ENCODE measurements around the gene AHDC1.

Gene AHDC1

GRCh38 chr1:27569506-27570291 lies 34.2 kb downstream of the AHDC1 start:
- no peak for TF ChIP-seq CTCF (conservative IDR thresholded peaks at IDR 0.05; ENCODE audit: low read depth, low read length)
- peaks cover 12% of the 10 kb centered on the region for H3K4me1 ChIP-seq (ENCODE audit: low read depth, poor library complexity, severe bottlenecking)
- H3K9ac ChIP-seq = no peak overlapping the region

GRCh38 chr1:27569088-27569460 lies 34.9 kb downstream of the AHDC1 start:
- Histone ChIP-seq H3K9ac (no peak overlapping the region), H3K27ac (no peak overlapping the region), H3K36me3 (ENCODE audit: insufficient read depth) (no peaks in the 10 kb centered on the region), H3K27me3 (ENCODE audit: insufficient read depth, low read depth) (no peaks in the 10 kb centered on the region), H2AFZ (ENCODE audit: low read depth) (no peak overlapping the region), H3K4me1 (ENCODE audit: low read depth, poor library complexity, severe bottlenecking) (peaks cover 12% of the 10 kb centered on the region), H4K20me1 (ENCODE audit: insufficient read depth) (no peaks in the 10 kb centered on the region), H3K4me3 (IDR thresholded peaks at IDR 0.05; ENCODE audit: insufficient read depth, low read depth, low read length) (no peak overlapping the region), H3K4me2 (peak overlapping the region; percentile 45), H3K79me2 (ENCODE audit: insufficient read depth, low read depth) (no peaks in the 10 kb centered on the region)
- TF ChIP-seq CTCF (conservative IDR thresholded peaks at IDR 0.05; ENCODE audit: low read depth, low read length) = no peak

More at GRCh38 chr1:27569506-27570291, 34.2 kb downstream of the AHDC1 start:
- H3K4me2 ChIP-seq = no peak overlapping the region
- H3K79me2 ChIP-seq (ENCODE audit: insufficient read depth, low read depth) = no peaks in the 10 kb centered on the region
- H3K27ac ChIP-seq = no peak overlapping the region
- H3K4me3 ChIP-seq (IDR thresholded peaks at IDR 0.05; ENCODE audit: insufficient read depth, low read depth, low read length) = no peak overlapping the region
- H2AFZ ChIP-seq (ENCODE audit: low read depth) = no peak overlapping the region
- H3K36me3 ChIP-seq (ENCODE audit: insufficient read depth) = no peaks in the 10 kb centered on the region
- no peaks in the 10 kb centered on the region for H4K20me1 ChIP-seq (ENCODE audit: insufficient read depth)
- no peaks in the 10 kb centered on the region for H3K27me3 ChIP-seq (ENCODE audit: insufficient read depth, low read depth)

GRCh38 chr1:27568300-27569087 lies 35.5 kb downstream of the AHDC1 start:
- peak; percentile 69 for TF ChIP-seq CTCF (conservative IDR thresholded peaks at IDR 0.05; ENCODE audit: low read depth, low read length)
- peaks cover 12% of the 10 kb centered on the region for H3K4me1 ChIP-seq (ENCODE audit: low read depth, poor library complexity, severe bottlenecking)
- H4K20me1 ChIP-seq (ENCODE audit: insufficient read depth) = no peaks in the 10 kb centered on the region
- H3K27me3 ChIP-seq (ENCODE audit: insufficient read depth, low read depth) = no peaks in the 10 kb centered on the region
- no peak overlapping the region for H3K4me3 ChIP-seq (IDR thresholded peaks at IDR 0.05; ENCODE audit: insufficient read depth, low read depth, low read length)
- no peaks in the 10 kb centered on the region for H3K79me2 ChIP-seq (ENCODE audit: insufficient read depth, low read depth)
- no peaks in the 10 kb centered on the region for H3K36me3 ChIP-seq (ENCODE audit: insufficient read depth)
- H3K9ac ChIP-seq = no peak overlapping the region
- H2AFZ ChIP-seq (ENCODE audit: low read depth) = peak overlapping the region; percentile 44; the same call in 1 of the 2 replicates
- peak overlapping the region; percentile 45 for H3K4me2 ChIP-seq
- H3K27ac ChIP-seq = no peak overlapping the region

GRCh38 chr1:27567971-27568299 lies 36.0 kb downstream of the AHDC1 start:
- H2AFZ ChIP-seq (ENCODE audit: low read depth) = peak overlapping the region; percentile 37; the same call in 1 of the 2 replicates
- no peak for TF ChIP-seq CTCF (conservative IDR thresholded peaks at IDR 0.05; ENCODE audit: low read depth, low read length)
- peaks cover 12% of the 10 kb centered on the region for H3K4me1 ChIP-seq (ENCODE audit: low read depth, poor library complexity, severe bottlenecking)
- H3K36me3 ChIP-seq (ENCODE audit: insufficient read depth) = no peaks in the 10 kb centered on the region
- H3K79me2 ChIP-seq (ENCODE audit: insufficient read depth, low read depth) = no peaks in the 10 kb centered on the region
- peak overlapping the region; percentile 41 for H3K4me2 ChIP-seq
- H3K9ac ChIP-seq = no peak overlapping the region
- H4K20me1 ChIP-seq (ENCODE audit: insufficient read depth) = no peaks in the 10 kb centered on the region
- no peaks in the 10 kb centered on the region for H3K27me3 ChIP-seq (ENCODE audit: insufficient read depth, low read depth)
- H3K27ac ChIP-seq = no peak overlapping the region
- no peak overlapping the region for H3K4me3 ChIP-seq (IDR thresholded peaks at IDR 0.05; ENCODE audit: insufficient read depth, low read depth, low read length)

Measured in KMS-11 (cell line).